ENCODE results near the gene CFLAR.

GRCh38 chr2:201220102-201220570, 104.2 kb downstream of the CFLAR start:
- TF ChIP-seq JUND (IDR thresholded peaks at IDR 0.05) (no peak), RAD21 (IDR thresholded peaks at IDR 0.05) (peak in 1 of 2 donors; percentile 20), CTCF (IDR thresholded peaks at IDR 0.05; ENCODE audit: low read depth, low read length, missing input control) (no peak), EGR1 (IDR thresholded peaks at IDR 0.05; ENCODE audit: low read depth in 2 of 2) (no peak), YY1 (IDR thresholded peaks at IDR 0.05) (no peak), ZBTB33 (IDR thresholded peaks at IDR 0.05) (no peak), GABPA (IDR thresholded peaks at IDR 0.05 in 1 of 2, conservative IDR thresholded peaks at IDR 0.05 in 1 of 2) (no peak)
